GM21360 (cell line): Measurements from ENCODE around the gene UNC5A.

Experiments used
- ATAC-seq: cut with Tn5 transposase; IDR thresholded peaks from one replicate; pipeline ENCODE4 v1.9.1; 2021; ENCODE audit warnings: mild to moderate bottlenecking, moderate library complexity; ENCODE audit not compliant: unreplicated experiment

Gene UNC5A

DNA sequence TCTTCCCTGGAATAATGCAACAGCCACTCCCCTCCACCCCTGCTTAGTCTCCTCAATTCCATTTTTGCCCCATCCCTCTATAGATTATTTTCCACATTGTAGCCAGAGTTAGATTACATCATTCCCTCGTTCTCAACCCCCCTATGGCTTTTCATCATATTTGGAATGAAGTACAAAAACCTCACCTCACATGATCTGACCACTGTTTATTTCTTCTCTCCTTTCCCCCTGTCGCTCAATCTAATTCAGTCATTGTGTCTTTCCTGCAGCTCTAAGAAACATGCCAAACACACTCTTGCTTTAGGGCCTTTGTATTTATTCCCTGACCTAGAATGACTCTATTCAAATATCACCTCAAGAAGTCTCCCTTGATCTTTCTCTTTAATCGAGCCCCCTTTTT, 111.4 kb downstream of the UNC5A start:
- ATAC-seq: no peak

- ATAC-seq: no peak
These were observed 112.5 kb downstream of the UNC5A start for GRCh38 chr5:176922817-176923216.

- ATAC-seq: no peak
These were observed 117.2 kb downstream of the UNC5A start for GRCh38 chr5:176927562-176927961.

- no peak for ATAC-seq
These were observed 119.3 kb downstream of the UNC5A start for GRCh38 chr5:176929654-176930053.
